ENCODE data around the gene F8.

F8 gene

GRCh38 chrX:155022585-155022984 lies at the start of gene F8:
Gene F8 (minus strand): TSS chrX:155022723. CDS start chrX:155022552, 171 bp downstream.
- Histone ChIP-seq H3K9me3 (ENCODE audit: low read depth, low read length) (no peaks in the 10 kb centered on the region), H3K36me3 (ENCODE audit: insufficient read depth, low read length) (no peaks in the 10 kb centered on the region), H3K9ac (ENCODE audit: insufficient read length) (no peak within 1 kb of the TSS), H3K4me3 (no peak within 1 kb of the TSS), H3K27ac (no peak within 1 kb of the TSS)
- DNase-seq (ENCODE audit: low read depth, low spot score), result no peak
- TF ChIP-seq FOXP2 (optimal IDR thresholded peaks at IDR 0.05; ENCODE audit: control extremely low read depth, extremely low read length, insufficient read depth), result no peak

DNA sequence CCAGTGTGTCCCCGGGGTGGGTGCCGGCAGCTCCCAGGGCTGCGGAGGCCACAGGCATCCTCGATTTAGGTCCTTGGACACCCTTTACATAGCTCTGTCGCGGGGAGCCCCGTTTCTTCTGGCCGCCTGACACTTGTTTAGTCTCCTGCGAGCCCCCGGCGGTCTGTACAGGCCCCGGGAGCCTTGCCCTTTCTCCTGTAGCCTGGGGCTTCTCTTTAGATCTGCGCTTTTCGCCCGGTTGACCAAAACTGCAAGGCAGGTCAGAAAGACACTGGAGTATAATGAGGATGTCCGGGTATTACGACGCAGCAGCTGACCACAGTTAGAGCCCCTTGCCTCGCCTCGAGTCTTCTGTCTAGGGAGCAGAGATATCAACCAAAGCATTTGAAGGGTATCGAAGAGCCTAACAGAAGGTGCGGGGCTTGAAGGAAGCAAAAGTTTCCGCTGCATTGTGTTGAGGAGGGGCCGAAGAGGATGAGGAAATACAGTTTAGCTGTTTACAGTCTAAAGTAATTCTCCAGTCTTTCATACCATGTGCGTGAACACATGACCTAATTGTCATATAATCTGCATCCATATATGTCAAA lies 49.3 kb upstream of the F8 start:
- H3K9ac ChIP-seq (ENCODE audit: insufficient read length), result peak overlapping the region; percentile 83
- no peak for TF ChIP-seq FOXP2 (optimal IDR thresholded peaks at IDR 0.05; ENCODE audit: control extremely low read depth, extremely low read length, insufficient read depth)
- no peak for TF ChIP-seq POLR2AphosphoS5 (IDR thresholded peaks at IDR 0.05; ENCODE audit: borderline replicate concordance, low read depth, low read length)
- no peak for TF ChIP-seq EZH2 (IDR thresholded peaks at IDR 0.05)
- H3K27ac ChIP-seq, result no peak overlapping the region
- H3K9me3 ChIP-seq (ENCODE audit: low read depth, low read length), result no peaks in the 10 kb centered on the region
- peaks cover 10% of the 10 kb centered on the region; the same call in 1 of the 2 replicates for H3K36me3 ChIP-seq (ENCODE audit: insufficient read depth, low read length)
- no peak for DNase-seq (ENCODE audit: low read depth, low spot score)
- peak overlapping the region; percentile 85 for H3K4me3 ChIP-seq

DNA sequence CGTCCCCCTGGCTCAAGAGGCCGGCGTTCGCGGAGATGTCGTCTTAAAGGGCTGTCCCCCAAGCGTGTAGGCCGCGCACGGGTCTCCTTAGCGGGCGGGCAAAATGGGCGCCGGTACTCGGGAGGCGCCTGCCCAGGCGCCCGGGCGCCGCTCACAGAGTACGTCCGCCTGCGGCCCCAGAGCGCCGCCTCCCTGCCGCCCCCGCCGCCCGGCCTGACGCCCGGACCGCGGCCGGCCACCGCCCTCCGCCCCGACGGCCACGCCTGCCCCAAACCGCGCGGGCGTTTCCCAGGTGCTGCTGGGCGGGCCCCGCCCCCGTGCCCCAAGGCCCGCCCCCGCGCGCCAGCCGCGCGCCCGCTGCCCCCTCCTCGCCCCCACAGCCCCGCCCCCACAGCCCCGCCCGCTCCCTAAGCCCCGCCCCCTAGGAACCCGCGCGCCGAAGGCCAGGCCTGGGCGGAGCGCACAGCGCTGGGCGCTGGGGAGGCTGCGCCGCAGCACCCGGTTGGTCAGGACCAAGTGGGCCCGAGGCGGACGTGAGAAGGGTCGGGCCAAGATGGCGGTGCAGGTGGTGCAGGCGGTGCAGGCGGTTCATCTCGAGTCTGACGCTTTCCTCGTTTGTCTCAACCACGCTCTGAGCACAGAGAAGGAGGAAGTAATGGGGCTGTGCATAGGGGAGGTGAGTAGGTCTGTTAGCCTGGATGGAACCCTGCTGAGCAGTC lies 48.6 kb upstream of the F8 start, which contains the start of the genes BRCC3, CMC4 and MTCP1:
TSS of gene BRCC3 (plus strand) at position 534 of the 719 bp plus-strand sequence. CDS start at position 554, 20 bp downstream.
TSS of gene CMC4 (minus strand) at position 162 of the 719 bp plus-strand sequence. CDS start 7,113 bp downstream, outside the sequence.
TSS of gene MTCP1 (minus strand) at position 162 of the 719 bp plus-strand sequence. CDS start 5,126 bp downstream, outside the sequence.
- Histone ChIP-seq H3K27ac (no peak within 1 kb of the TSS), H3K9me3 (ENCODE audit: low read depth, low read length) (no peaks in the 10 kb centered on the region), H3K4me3 (peak within 1 kb of the TSS; percentile 86), H3K9ac (ENCODE audit: insufficient read length) (peak within 1 kb of the TSS; percentile 83), H3K36me3 (ENCODE audit: insufficient read depth, low read length) (peaks cover 10% of the 10 kb centered on the region; the same call in 1 of the 2 replicates)
- DNase-seq (ENCODE audit: low read depth, low spot score), result no peak
- TF ChIP-seq POLR2AphosphoS5 (IDR thresholded peaks at IDR 0.05; ENCODE audit: borderline replicate concordance, low read depth, low read length), result peak; percentile 86
- TF ChIP-seq EZH2 (IDR thresholded peaks at IDR 0.05), result no peak

- no peak for DNase-seq (ENCODE audit: low read depth, low spot score)
- no peak for TF ChIP-seq EZH2 (IDR thresholded peaks at IDR 0.05)
- no peak for TF ChIP-seq FOXP2 (optimal IDR thresholded peaks at IDR 0.05; ENCODE audit: control extremely low read depth, extremely low read length, insufficient read depth)
- no peak for TF ChIP-seq POLR2AphosphoS5 (IDR thresholded peaks at IDR 0.05; ENCODE audit: borderline replicate concordance, low read depth, low read length)
- Histone ChIP-seq H3K27ac (no peak overlapping the region), H3K9me3 (ENCODE audit: low read depth, low read length) (no peaks in the 10 kb centered on the region), H3K36me3 (ENCODE audit: insufficient read depth, low read length) (peaks cover 8% of the 10 kb centered on the region; the same call in 1 of the 2 replicates), H3K4me3 (peak overlapping the region; percentile 86), H3K9ac (ENCODE audit: insufficient read length) (peak overlapping the region; percentile 75)
Observed at GRCh38 chrX:155070663-155070974, 48.1 kb upstream of the F8 start.

- Histone ChIP-seq H3K36me3 (ENCODE audit: insufficient read depth, low read length) (0 out of 2 replicates have a peak, but pooled peaks cover 3% of the 10 kb centered on the region), H3K9ac (ENCODE audit: insufficient read length) (peak overlapping the region; percentile 75), H3K4me3 (peak overlapping the region; percentile 86), H3K27ac (no peak overlapping the region), H3K9me3 (ENCODE audit: low read depth, low read length) (no peaks in the 10 kb centered on the region)
- TF ChIP-seq EZH2 (IDR thresholded peaks at IDR 0.05) (no peak), FOXP2 (optimal IDR thresholded peaks at IDR 0.05; ENCODE audit: control extremely low read depth, extremely low read length, insufficient read depth) (no peak), POLR2AphosphoS5 (IDR thresholded peaks at IDR 0.05; ENCODE audit: borderline replicate concordance, low read depth, low read length) (no peak)
- no peak for DNase-seq (ENCODE audit: low read depth, low spot score)
Observed at GRCh38 chrX:155070038-155070437, 47.5 kb upstream of the F8 start.

DNA sequence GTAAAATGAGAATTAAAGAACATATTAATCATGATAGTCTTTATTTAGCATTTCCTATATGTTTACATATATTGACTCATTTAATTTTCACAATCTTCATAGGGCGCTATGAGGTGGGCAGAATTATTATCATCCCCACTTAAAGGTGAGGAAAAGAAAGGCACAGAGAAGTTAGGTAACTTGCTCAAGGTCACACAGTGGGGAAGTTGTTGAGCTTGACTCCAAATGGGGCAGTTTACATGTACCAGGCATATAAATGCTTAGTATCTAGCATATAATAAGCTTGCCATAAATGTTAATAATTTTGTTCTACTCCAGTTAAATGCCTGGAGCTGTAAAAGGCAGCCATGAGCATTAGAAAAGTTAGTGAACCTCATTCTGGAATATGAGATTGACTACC lies 46.9 kb upstream of the F8 start:
- Histone ChIP-seq H3K27ac (no peak overlapping the region), H3K9me3 (ENCODE audit: low read depth, low read length) (no peaks in the 10 kb centered on the region), H3K4me3 (peak overlapping the region; percentile 86), H3K36me3 (ENCODE audit: insufficient read depth, low read length) (0 out of 2 replicates have a peak, but pooled peaks cover 3% of the 10 kb centered on the region), H3K9ac (ENCODE audit: insufficient read length) (no peak overlapping the region)
- no peak for DNase-seq (ENCODE audit: low read depth, low spot score)
- no peak for TF ChIP-seq POLR2AphosphoS5 (IDR thresholded peaks at IDR 0.05; ENCODE audit: borderline replicate concordance, low read depth, low read length)
- TF ChIP-seq FOXP2 (optimal IDR thresholded peaks at IDR 0.05; ENCODE audit: control extremely low read depth, extremely low read length, insufficient read depth), result no peak

GRCh38 chrX:155068165-155068564 lies 45.6 kb upstream of the F8 start:
- no peak for DNase-seq (ENCODE audit: low read depth, low spot score)
- TF ChIP-seq FOXP2 (optimal IDR thresholded peaks at IDR 0.05; ENCODE audit: control extremely low read depth, extremely low read length, insufficient read depth) (no peak), POLR2AphosphoS5 (IDR thresholded peaks at IDR 0.05; ENCODE audit: borderline replicate concordance, low read depth, low read length) (no peak), EZH2 (IDR thresholded peaks at IDR 0.05) (no peak)
- Histone ChIP-seq H3K9me3 (ENCODE audit: low read depth, low read length) (no peaks in the 10 kb centered on the region), H3K4me3 (no peak overlapping the region), H3K27ac (no peak overlapping the region), H3K36me3 (ENCODE audit: insufficient read depth, low read length) (no peaks in the 10 kb centered on the region), H3K9ac (ENCODE audit: insufficient read length) (no peak overlapping the region)

GRCh38 chrX:155065035-155065734 lies 42.7 kb upstream of the F8 start:
- Histone ChIP-seq H3K27ac (peak overlapping the region; percentile 37; the same call in 1 of the 2 replicates), H3K9ac (ENCODE audit: insufficient read length) (no peak overlapping the region), H3K9me3 (ENCODE audit: low read depth, low read length) (no peaks in the 10 kb centered on the region), H3K4me3 (0 out of 2 replicates have a peak overlapping the region, but pooled peaks have one; percentile 17), H3K36me3 (ENCODE audit: insufficient read depth, low read length) (no peaks in the 10 kb centered on the region; the same call in 1 of the 2 replicates)
- no peak for DNase-seq (ENCODE audit: low read depth, low spot score)
- no peak for TF ChIP-seq FOXP2 (optimal IDR thresholded peaks at IDR 0.05; ENCODE audit: control extremely low read depth, extremely low read length, insufficient read depth)
- TF ChIP-seq POLR2AphosphoS5 (IDR thresholded peaks at IDR 0.05; ENCODE audit: borderline replicate concordance, low read depth, low read length), result no peak

All from SK-N-MC (cell line).